A204.1 (cell line): Measurements from ENCODE around the gene RUNDC1.
"Not testable (repeated sequence)": the region's sequence is repeated elsewhere in the genome, so short reads cannot be mapped to it uniquely, and the experiment has no call there.

ENCODE experiments used
- FAIRE-seq: peaks from 2 replicates; lab custom pipeline; 2012; peaks lifted over from hg19 to GRCh38; lab: Jason Lieb, UNC

The RUNDC1 gene

DNA sequence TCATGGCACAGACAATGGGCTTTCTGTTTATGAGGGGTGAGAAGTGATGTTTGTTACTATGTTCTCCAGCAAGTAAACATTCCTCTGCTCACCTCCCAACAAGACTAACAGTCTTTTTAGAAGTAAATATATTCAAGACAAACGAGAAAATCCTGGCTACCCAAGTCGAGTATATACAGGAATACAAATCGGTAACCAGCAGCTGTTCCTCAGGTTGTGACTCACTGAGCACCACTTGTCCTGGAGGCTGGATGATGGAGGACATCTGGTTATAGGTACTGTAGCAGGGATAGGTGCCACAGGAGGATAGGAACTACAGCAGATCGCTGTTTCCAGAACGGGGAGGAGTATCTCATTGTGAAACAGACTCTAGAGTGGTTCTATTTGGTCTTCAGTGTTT is 12.5 kb downstream of the RUNDC1 start:
- no peak for FAIRE-seq

DNA sequence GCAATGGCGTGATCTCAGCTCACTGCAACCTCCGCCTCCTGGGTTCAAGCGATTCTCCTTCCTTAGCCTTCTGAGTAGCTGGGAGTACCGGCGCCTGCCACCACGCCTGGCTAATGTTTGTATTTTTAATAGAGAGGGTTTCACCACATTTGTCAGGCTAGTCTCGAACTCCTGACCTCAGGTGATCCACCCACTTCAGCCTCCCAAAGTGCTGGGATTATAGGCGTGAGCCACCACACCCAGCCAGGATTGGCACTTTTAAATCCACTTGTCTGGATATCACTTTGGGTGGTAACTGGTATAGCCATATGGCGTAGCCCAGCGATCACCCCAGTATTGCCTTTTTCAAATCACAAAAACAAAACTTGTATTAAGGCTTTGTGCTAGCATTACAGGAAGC is 13.5 kb downstream of the RUNDC1 start:
- FAIRE-seq: not testable (repeated sequence)

DNA sequence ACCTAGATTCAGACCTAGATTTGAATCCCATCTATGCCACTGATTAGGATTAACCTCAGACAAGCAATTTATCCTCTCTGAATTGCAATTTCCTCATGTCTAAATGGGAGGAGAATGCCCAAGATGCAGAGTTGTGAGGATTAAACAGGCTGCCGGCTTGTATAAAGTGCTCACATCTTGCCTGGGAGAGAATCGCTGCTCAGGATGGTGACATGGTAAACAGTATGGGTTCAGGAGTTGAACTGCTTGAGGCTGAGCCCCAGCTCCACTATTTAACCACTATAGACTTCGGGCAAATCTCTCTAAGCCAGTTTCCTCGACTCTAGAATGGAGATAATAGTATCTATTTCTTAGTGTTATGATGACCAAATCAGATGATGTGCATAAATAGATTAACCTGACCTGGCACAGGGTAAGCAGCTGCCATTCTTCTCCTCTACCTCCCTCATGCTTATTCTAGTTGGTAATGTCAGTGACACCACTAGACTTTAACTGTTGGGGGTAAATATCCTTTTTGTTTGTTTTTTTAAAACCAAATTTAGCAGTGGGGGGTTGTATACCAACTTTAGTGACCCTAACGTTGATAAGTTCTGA is 17.1 kb downstream of the RUNDC1 start:
- FAIRE-seq: no peak

DNA sequence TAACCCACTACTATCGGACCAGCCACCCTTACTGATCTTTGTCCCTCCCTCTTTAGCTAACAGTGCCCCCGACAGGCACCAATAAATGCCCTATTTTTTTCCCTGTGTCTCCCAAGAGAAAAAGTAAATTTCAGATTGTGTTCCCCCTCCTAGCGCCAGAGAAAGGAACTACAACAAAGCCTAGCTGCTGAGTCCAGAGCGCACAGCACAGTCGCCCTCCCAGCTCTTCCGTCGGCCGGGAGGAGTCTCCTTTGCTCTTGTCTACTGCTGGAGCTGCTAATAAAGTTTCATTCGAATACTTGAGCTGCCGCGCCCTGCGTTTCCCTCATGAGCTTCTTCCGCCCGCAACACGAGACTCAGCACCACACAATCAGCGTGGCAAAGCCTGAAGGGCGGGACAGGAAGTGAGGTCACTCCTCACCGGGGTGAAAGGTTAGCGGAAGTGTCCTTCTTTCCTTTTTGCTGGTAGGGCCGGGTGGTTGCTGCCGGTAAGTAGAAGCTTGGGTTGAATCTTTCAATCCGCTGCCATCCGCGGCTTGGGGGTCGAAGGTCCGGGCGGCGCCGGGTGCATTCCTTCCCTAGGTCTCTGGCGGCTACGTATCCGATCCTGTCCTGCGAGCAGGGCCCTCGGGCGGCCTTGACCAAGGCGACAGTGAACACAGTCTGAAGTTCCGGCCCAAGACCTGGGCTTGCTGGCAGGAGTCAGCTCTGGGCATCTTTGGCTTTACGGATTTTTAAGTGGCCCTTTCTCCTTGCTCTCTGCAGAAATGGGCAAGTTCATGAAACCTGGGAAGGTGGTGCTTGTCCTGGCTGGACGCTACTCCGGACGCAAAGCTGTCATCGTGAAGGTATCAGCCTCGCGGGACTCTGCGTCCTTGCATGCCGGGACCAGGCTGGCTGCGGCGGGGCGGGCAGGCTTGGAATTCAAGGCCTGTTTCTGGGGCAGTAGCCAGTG is 17.9 kb downstream of the RUNDC1 start, which contains the start of gene RPL27:
Gene RPL27, plus strand, starts transcription at position 436 of the 955 bp plus-strand sequence. Its CDS starts 332 bp downstream, at position 768.
- FAIRE-seq: peak; percentile 99

DNA sequence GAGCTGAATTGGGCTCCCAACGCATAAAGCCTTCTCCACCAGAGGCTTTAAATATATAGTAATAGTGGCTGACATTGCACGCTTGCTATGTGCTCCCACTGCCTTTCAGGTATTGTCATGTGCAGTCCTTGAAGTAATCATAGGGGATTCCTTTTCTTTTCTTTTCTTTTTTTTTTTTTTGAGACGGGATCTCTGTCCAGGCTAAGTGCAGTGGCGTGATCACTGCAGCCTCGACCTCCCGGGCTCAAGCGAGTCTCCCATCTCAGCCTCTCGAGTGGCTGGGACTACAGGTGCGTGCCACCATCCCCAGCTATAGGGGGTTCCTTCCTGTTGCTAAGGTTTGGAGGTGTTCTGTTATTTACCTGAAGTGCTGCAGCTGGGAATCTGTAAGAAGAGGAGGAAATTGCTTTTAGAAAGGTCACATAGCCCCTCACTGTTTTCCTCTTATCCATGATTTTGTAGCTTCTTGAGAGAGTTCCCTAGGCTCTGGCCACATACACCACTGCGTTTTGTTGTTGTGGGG is 18.7 kb downstream of the RUNDC1 start:
- FAIRE-seq: no peak

DNA sequence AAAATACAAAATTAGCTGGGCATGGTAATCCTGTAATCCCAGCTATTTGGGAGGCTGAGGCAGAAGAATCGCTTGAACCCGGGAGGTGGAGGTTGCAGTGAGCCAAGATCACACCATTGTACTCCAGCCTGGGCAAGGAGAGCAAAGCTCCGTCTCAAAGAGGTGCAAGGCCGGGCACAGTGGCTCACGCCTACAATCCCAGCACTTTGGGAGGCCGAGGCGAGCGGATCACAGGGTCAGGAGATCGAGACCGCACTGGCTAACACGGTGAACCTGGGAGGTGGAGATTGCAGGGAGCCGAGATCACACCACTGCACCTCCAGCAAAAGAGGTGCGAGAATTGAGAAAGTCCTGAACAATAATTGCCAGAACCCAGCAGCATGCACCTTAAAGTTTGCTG is 20.5 kb downstream of the RUNDC1 start:
- FAIRE-seq: not testable (repeated sequence)

DNA sequence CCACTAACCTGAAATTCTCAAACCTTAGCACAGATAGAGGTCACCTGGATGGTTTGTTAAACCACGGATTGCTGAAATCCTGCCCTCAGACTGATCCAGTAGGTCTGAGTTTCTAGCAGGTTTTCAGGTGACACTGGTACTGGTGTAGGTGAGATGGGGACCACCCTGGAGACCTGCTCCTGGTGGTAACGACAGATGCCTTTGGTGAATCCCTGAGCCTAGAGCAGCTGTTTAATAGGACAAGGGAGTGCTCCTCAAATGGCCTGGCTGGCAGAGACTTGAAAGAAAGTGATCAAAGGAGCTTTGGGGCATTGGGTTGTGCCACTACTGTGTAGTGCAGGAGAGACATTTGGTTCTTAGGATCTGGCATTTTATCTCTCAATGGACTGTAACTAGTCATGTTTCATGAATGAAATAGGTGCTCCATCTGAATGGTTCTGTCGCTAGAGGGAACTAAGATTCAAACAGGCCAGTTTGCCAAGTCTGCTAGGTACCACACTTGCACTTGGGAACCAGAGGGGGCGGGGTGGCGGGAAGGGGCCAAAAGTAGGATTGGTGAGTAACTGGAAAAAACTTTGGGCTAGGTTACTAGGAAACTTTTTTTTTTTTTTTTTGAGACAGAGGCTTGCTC is 23.3 kb downstream of the RUNDC1 start:
- no peak for FAIRE-seq

DNA sequence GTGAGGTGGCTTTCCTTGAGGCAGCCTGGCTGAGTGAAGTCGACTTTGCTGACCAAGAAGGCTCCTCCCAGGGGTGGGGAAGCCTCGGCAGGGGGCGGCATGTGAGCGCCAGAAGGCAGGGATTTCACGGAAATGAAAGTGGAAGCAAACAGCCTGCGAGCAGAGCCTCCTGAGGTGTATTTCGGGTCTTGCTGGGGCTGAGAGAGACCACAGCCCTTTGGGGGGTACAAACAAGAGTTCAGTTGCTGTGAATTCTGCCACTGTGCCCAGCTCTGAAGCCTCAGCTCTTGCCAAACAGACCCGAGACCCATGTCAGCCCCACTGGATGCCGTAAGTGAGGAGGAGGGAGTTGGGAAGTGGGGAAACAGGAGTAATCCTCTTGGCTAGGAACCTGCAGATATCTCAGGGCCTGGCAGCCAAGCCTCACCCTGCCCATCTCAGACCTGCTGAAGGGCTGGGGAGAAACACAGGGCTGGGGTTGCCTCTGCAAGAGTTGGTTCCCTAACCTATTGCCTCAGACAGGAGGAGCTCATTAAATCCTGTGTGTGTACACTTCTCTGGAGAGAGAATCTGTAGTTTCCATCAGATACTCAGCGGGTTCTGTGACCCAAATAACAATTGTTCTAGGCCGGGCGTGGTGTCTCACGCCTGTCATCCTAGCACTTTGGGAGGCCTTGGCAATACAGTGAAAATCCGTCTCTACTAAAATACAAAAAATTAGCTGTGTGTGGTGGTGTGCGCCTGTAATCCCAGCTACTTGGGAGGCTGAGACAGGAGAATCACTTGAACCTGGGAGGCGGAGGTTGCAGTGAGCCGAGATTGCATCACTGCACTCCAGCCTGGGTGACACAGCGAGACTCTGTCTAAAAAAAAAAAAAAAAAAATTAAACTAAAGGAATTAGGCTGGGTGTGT is 26.5 kb downstream of the RUNDC1 start, which contains the start of gene IFI35:
Gene IFI35, plus strand, starts transcription at position 146 of the 913 bp plus-strand sequence. Its CDS starts 164 bp downstream, at position 310.
- FAIRE-seq: no peak

DNA sequence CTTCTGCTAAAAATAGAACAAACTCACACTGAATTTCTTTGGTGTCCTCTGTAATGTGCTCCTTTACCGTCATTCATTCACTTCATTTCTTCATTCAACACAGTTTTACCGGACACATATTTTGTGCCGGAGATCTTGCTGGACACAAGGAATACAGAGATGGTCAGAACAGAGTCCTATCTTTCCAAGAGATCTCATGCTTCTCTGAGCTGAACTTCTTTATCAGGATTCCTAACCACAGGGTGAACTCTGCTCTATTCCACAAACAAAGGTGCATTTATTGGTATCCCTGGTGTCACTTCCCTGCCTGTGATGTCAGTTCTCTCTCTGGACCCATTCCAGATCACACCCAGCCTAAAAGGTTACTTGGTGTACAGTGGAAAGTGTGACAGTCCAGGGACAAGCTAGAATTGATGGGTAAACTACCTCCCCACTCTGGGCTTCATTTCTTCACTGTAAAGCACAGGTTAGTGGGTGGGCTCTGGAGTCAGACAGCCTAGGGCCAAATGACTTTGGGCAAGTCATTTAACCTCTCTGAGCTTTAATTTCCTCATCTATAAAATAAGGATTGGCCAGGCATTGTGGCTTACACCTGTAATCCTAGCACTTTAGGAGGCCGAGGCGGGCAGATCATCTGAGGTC is 30.4 kb downstream of the RUNDC1 start:
- FAIRE-seq: no peak

DNA sequence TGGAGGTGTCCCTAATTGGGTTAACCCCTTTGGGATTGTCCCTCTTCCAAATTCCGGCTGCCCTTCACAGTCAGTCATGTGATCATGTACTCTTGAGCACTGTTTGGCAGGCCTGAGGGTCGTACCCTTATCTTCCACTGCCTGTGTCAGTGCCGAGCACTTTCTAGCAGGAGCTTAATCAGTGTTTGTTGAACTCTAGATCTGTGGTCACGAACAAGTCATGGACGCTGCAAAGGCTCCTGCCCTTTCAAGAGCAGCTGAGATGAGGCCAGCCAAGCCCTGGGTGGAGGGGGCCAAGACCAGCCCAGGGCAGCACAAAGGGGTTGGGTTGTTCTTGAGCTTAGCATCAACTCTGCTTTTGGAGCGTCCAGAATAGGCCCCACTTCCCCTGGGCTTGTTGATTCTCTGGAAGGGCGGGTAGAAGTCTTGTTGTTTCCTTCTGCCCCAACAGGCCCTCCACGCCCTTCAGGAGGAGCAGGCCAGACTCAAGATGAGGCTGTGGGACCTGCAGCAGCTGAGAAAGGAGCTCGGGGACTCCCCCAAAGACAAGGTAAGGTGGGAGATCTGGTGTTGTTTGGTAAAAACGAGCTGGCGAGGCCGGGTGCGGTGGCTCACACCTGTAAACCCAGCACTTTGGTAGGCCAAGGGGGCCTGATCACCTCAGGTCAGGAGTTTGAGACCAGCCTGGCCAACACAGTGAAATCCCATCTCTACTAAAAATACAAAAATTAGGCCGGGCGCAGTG is 31.5 kb downstream of the RUNDC1 start:
- FAIRE-seq: no peak

DNA sequence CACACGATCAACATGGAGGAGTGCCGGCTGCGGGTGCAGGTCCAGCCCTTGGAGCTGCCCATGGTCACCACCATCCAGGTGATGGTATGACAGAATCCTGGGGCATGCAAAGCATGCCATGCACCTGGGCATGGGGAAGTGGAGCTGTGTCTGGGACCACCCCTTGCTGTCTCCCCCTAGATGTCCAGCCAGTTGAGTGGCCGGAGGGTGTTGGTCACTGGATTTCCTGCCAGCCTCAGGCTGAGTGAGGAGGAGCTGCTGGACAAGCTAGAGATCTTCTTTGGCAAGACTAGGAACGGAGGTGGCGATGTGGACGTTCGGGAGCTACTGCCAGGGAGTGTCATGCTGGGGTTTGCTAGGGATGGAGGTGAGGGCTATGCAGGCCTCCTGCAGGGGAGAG is 32.9 kb downstream of the RUNDC1 start:
- FAIRE-seq: no peak

DNA sequence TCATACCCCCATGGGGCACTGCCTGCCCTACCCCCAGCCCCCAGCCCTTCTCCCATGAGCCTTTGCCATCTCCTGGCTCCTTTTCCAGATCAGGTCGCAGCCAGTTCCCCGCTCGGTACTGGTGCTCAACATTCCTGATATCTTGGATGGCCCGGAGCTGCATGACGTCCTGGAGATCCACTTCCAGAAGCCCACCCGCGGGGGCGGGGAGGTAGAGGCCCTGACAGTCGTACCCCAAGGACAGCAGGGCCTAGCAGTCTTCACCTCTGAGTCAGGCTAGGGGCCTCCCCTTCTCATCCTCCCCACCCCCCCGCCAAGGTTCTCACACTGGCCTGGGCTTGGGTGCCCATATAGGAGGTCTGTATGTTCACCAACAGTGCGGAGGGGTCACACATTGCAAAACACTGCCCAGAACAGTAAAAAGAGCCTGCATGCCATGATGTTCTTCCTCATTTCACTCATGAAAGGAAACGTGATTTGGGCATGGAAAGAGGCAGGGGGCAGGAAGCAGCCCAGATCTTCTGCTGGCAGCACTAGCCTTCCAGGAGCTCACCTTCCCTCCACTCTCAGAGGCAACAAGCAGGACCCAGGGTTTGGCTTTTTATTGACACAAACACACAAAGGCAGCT is 33.8 kb downstream of the RUNDC1 start:
- FAIRE-seq: no peak

DNA sequence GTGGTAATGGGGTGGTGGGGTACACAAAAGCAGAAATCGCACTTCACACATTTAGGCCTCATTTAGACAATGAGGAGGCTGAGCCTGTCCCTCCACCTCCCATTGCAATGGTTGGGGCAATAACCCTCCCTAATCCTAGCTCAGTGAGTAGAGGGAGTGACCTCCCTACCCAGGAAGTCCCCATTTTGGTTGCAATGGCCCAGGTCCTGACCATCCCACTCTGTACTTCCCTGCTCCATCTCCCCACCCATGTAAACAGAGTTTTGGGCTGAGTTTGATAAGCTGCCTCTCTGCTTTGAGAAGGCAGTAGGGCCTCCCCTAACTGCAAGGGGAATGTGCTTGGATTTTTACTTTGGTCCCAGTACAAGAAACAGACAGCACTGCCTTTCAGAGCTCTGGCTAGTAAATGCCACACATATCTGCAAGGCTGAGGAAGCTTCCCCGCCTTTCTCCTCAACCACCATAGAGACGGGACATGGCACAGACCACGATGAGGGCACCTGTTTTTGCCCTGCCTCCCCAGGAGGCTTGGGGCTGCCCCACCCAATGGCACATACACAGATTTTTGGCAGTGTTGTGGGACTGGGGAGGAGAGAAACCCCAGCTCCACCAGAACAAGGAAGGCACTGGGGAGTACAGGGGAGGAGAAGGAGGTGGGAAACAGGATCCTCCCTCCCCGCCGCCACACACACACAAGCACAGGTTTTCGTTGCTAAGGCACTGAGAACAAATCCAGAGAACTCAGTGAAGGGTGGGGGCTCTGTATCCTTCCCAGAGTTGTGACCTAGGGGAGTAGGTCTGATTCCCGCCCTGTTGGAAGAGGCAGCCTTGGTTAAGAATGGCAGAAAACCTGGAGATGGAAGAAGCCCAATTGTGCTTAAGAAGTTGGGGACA is 34.5 kb downstream of the RUNDC1 start:
- no peak for FAIRE-seq

DNA sequence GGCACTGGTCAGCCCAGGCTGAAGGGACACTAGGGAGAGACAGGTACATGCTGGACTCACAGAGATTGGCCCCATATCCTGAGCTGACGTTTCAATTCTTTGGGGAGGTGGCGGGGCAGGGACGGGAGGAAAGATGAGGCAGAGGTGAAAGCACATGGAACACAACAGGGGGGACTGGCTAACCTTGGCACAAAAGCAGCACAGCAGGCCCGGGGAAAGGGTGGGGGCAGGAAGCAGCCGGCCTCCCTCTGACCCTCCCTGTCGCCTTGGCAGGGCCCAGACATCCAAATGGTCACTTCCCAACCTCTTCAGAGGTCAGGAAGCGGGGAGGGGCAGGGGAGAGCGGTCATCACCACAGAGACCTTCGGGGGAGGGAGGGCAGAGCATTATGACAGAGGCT is 35.2 kb downstream of the RUNDC1 start:
- FAIRE-seq: no peak

DNA sequence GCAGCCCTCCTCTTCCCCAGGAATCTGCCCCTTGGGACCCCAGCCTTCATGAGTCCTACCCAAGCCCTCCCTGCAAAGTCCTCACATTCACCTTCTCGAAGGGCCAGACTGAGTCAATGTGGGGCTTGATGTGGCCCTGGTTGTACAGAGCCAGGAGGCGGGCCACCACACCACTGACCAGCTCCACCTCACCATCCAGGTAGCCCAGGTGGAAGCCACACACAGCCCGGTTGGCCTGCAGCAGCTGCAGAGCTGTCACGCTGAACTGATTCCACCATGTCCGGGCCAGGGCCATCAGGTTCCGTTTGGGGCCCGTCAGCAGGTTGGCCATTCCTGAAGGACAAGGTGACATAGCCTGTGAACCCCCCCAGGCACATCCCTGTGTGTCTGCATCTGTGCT is 35.9 kb downstream of the RUNDC1 start:
- no peak for FAIRE-seq

DNA sequence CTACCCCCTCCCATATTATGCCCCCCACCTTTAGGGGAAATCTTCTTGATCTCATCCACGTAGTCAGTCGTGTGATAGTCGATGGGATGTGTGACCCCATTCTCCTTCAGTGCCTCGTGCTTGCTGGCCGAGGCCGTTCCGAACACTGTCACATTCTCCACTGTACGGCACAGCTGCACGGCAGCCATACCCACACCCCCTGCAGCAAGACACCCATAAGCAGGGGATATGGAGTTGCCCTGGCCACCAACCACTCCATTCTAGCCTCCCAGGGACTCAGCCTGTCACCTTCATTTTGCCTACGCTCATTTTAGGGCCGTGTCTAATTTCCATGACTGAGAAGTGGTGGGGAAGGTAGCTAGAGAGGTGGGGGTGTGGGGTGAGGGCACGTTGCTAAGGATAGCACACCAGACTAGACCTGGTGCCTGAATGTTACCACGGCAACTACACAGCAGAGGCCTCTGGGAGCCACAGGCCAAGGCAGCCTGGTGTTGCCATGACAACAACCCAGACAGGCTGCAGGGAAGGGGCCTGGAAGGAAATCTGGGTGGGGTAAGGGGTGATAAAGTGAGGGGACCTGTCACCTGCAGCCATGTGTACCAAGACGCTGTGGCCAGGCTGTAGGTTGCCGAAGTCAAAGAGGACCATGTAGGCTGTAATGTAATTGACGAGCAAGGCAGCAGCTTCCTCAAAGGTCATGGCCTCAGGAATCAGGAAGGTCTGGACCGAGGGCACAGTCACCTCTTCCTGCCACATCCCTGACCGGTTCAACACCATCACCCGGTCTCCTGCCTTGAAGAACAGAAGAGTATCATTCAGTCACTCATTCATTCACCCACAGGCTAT is 37.9 kb downstream of the RUNDC1 start:
- no peak for FAIRE-seq

DNA sequence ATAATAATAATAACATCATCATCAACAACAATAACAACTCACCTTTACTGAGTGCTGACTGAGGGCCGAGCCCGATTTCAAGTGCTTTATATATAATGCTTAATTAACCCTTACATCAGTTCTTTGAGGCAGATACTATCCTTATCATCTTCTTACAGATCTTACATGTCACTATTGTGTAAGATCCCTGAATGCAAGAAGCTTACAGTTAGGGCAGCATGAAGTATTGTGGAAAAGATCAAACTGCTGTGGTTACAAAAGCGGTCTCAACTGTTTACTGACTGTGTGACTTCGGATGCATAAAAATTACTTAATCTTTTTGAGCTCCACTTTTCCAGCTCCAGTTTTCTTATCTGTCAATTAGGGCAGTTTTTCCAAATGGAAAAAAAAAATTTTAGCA is 38.6 kb downstream of the RUNDC1 start:
- FAIRE-seq: no peak

DNA sequence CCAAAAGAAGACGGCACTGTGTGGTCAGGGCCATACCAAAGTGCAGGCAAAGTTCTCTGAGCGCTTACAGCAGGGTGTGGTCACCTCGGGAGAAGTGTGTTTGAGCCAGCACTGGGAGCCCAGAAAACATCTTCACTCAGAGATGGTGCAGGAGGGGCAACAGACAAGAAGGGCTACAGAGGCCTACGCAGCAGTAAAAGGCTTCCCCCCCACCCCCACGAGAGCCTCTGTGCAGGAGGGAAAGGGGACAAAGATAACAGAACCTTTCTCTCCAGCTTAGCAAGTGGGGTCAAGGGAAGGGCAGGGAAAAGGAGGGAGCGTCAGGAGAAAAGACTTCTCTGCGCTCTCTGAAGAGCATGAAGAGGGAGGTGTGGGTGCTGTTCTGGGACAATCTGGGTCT is 39.1 kb downstream of the RUNDC1 start:
- FAIRE-seq: no peak
